GM18907 (cell line): Measurements from ENCODE around the gene DNAL1.

ENCODE experiments used
- ATAC-seq: cut with Tn5 transposase; IDR thresholded peaks from one replicate; pipeline ENCODE4 v1.9.1; 2021; ENCODE audit warnings: mild to moderate bottlenecking, moderate library complexity; ENCODE audit not compliant: unreplicated experiment

Gene DNAL1

DNA sequence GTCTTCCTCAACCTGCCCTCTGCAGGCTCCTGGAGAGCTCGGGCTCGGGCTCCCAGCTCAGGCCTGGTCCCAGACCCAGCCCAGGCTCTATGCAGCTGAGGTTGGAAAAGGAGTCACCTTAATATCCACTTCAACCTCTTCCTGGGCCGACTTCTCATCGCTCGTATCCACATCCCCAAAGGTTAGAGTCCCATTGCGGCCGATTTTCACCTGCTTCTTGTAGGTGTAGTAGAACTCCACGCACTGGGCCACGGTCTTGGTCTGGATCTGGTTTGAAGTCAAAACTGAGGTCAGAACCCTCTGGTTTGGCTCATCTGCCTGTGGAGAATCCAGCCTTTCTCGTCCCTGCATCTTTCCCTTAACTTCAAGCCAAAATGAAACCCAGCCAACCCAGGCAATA is 77.8 kb downstream of the DNAL1 start:
- ATAC-seq, result no peak

DNA sequence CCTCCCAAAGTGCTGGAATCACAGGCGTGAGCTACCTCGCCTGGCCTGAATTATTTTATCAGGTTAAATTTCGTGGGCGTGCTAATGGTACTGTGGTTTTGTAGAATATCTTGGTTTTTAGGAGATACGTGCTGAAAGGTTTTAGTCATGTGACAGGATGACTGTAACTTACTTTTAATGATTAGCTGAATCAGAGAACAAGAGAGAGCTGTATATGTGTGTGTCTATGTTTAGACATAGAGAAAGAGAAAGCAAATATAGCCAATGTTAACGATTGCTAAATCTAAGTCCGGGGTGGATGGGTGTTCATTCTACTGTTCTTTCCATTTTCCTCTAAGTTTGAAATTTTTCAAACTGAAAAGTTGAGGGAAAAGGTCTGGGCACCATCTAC is 78.6 kb downstream of the DNAL1 start:
- ATAC-seq, result peak; percentile 60

DNA sequence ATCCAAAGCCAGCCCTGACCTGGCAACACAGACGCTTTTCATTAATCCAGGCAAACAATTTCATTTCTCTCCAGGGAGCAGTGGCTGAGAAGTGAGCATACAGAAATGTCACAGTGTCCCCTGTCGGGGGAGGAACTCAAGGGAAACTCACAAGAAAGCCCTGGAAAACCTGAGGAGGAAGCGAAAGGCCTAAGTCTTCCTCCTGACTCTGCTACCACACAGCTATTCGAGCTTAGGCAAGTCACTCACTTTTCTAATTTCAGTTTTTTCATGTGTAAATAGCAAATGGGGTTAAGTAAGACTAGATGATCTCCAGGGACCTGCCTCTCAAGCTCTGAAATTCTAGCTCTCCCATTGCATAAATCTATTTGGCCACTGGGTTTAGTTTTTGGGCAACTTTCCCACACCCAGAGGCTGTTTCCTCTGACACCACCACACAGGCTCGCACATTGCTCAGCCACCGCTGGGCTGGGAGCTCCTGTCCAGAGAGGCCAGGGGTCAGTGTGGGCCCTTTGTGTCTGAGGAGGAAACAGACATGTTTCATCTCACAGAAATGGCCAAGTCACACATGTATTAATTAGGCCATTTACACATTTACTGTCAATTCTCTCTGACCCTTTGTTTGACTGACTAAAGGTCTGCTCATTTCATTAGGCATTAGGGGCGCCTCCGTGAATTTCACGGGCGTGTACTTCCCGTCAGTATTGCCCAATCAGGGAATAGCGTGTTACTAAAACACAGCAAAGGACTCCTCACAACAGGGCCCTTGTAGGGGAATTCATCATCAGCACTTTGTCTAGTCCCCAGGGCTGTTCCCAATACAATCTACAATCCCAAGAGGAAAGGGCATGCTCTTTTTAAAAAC is 79.2 kb downstream of the DNAL1 start:
- ATAC-seq, result peak; percentile 29

DNA sequence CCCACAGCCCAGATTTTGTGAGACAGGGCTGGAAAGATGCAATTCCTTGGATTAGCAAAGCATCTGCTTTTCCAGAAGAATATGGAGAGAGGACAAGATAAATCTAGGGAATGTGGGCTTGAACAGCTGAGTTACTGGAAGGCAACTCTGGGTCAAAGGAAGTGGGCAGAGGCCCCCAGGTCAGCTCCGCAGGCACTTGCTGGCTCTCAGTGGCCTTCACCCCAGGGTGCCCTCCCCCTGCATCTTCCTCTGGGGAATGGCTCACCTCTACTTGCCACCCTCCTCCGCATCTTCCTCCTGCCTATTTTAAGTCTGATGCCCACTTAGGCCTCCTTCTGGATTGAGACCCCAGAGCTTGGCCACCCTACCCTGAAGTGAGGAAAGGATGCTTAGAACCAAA is 79.9 kb downstream of the DNAL1 start:
- no peak for ATAC-seq

DNA sequence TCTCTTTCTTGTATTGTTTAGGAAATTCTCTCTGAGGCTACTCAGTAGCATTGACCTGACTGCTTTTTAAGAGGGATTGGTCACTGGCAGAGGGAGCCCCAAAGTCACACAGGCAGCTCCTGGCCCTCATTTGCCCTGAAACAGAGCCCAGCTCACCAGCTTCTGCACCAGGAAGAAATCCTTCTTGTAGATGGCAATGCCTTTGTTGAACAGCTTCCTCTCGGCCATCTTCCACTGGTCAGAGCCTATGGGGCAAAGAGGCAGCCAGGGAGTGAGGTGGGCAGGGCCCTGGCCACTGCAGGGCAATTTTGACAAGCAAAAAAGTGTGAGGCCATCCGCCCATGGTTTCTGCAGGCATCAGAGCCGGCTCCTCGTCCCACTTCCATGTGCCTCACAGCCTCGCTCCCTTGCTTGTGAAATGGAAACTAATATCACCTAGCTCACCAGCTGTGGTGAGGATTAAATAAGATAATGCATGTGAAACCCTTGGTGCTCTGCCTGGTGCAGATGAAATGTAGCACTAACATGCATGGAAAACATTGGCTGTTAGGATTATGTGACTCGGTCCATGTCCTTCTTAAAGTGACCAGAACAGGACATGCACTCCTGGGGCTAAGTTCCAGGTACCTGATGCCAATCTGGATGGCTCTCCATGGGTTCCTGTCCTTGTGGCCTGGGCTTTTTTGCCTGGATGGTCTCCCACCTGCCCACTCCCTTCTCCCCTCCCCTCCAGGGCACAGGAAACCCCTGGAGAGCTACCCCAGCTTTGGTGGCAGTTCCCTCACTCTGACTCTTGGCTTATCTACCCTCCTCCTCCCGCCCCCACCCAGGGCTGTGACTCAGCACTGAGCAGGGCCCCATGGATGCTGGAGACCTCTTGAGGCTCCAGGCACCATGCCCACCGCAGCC is 80.6 kb downstream of the DNAL1 start:
- ATAC-seq, result no peak

DNA sequence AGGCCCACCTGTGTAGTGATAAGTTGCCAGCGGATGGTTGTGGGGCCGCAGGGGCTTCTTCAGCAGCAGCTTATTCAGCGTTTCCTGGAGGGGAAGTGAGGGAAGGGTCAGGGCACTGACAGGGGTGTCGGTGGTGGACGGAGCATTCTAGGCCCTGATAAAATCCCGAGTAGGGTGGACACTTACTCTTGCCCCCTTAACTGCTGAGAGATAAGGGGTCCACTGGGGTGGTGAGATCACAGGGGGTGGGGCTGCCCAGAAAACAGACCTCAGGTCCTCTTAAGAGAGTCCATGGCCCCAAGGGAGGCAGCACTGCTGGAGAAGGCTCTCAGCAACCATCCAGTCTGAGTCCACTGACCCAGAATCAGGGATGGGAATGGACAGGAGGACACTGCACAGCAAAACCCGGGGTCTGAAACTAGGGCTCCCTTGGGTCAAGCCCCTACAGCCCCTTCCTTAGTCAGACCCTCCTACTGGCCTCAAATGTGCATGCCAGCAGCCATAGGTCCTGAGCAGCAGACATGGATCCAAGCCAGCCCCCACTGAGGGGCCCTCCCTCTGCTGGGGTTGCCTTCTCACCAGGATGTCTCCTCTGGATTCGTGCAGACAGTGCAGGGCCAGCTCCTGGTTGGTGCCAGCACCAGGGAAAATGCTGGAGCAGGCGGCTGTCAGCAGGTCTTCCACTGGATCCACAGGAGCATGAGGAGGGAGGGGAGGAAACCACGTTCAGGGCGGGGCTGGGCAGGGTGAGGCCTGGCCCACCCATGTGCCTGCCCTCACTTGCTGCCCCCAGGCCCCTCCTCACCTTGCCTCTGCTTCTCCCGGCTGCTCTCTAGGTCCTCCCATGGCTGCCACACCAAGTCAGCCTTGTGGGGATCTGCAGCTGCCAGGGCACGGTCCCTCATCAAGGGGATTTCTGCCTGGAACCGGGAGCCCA is 81.5 kb downstream of the DNAL1 start:
- no peak for ATAC-seq

DNA sequence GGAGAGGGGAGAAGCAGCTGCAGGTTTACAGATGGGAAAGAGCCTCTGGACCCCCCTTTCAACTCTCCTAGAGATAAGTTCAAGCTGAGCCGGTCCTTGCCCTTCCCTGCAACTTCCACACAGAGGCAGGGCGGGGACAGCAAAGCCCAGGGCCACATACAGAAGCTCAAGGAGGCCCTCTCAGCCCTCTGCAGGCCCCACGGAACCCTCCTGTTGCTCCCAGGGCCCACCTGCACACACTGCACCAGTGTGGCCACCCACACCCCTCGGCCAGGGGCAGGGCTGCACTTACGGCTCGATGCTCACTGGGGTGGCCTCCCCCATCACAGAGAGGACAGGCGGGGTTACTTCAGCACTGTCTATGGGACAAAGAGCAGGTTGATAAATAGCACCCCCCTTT is 82.4 kb downstream of the DNAL1 start:
- no peak for ATAC-seq

DNA sequence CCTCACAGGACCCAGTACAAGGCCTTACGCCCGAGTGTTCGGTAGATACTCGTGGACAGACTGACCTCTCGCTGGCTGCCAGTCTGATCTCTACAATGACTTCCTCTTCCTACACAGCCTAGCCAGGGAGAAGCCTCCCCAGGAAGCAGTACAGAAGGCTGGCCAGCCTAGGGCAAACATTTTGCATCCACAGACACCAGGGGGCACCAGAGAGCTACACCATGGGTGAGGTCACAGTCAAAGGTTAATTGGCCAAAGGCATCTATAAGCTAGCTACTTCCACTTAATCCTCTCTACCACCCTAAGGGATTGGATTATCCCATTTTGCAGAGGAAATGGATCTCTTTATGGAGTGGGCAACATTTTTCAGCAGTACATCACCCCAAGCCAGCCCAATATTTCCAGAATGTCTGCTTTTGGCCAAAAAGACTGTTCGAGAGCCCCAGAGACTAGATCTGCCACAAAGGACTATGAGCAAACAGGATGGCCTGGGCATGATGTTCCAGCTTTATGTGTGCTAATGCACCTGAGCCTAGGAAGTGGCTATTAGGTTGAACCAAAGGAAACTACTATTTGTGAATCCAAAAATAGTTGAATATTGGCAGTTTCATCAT is 84.0 kb downstream of the DNAL1 start:
- ATAC-seq, result peak; percentile 56

DNA sequence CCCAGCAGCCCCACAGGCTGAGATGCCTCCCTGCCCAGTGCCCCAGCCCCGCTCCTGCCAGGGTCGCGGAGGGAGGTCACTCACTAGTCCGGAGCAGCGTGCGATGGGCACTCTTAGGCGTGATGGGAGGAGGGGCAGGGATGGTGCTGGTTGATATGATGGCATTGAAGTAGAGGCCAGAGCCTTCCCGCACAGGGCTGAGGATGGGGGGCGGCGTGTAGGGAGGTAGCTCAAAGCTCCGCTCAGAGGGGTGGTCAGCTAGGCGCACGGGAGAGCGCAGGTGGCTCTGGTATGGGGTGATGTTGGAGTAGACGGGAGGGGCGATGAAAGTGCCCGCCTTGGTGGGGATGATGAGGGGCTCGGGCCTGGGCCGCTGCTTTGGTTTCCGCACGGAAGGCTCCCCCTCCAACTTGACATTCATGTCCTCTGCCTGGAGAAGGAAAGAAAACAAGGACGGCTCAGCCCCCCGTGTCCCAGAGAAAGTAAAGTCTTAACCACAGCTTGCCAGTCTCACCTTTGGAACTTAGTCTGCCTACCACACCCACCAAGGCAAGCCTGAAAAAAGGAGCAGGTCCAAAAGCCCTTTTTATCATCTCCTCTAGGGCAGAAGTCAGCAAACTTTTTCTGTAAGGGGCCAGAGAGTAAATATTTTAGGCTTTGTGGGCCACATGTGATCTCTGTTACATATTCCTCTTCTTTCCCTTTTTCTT is 84.9 kb downstream of the DNAL1 start:
- no peak for ATAC-seq

DNA sequence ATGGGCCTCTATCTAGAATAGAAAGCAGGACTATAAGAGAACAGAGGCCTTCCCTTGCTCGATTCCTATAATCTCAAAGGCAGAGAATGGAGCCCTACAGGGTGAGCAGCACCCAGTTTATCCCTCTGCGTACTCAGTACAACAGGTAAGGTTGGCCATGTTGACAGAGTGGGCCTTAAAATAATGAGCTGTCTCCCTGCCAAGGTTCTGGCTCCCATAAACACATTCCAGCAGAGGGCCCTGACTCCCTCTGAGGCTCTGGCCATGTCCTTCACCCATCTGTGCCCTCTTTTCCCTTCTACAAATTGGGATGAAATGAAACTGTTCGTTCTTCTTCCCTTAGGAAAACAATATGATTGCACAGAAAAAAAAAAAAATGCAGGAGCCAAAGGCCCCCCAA is 86.3 kb downstream of the DNAL1 start:
- ATAC-seq, result no peak

DNA sequence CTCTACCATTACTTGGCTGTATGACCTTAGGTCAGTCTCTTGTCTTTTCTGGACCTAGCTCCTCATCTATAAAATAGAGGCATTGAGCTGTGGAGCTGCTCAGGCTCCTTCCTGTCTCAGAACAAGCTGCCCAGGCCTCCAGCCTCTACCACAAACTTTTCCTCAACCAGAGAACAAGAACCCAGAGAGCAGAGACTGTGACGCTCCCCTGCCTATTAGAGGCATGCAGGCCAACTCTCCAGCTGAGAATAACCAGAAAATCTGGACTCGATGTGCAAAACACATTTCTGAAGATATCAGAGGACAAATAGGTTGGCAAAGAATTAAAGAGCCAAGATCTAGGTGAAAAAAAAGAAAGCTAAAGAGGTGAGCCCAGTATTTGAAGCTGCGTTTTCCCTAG is 87.2 kb downstream of the DNAL1 start:
- no peak for ATAC-seq

DNA sequence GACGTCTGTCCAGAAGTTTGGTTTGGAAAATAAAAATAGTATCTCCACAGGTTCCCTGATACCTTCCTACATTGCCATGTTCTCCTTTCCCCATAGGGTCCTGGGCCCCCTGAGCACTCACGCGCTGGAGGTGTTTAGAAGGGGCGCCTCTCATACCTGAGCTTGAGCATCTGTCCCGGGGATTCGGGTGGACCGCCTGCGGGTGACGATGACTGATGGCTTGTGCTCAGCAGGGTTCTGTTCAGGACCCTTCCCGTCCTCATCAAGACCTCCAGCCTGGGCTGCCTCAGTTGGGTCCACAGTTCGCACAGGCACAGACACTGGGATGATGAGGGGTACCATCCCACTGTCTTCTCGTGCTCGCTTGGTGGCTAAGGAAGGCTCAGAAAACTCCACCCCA is 92.1 kb downstream of the DNAL1 start:
- ATAC-seq, result no peak

DNA sequence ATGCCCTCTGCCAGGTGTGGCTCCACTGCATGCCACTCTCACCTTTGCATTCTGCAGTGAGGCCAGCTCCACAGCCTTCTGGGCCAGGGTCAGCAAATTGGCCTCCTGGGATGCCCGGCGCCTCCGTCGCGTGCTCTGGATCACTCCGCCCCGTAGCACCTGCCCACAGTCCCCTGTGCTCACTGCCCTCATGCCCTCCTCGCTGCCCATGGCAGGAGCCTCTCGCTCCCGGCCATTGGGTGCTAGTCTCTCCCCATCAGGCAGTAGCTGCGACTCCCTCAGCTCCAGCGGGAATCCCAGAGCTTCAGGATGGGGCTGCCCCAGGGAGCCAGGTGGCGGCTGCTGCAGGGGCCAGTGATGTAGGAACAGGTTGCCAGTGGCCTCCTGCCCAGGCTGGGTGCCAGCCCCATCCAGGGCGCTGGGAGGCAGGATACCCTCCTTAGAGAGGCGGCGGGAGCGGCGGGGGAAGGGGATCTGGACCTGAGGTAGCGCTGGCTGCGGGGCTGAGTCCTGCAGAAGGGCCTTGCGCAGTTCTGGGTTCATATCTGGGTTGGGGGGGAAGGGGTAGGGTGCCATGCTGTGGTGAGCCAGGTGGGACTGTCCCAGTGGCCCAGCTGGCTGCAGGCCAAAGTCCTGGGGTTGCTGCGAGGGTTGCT is 93.9 kb downstream of the DNAL1 start:
- no peak for ATAC-seq

DNA sequence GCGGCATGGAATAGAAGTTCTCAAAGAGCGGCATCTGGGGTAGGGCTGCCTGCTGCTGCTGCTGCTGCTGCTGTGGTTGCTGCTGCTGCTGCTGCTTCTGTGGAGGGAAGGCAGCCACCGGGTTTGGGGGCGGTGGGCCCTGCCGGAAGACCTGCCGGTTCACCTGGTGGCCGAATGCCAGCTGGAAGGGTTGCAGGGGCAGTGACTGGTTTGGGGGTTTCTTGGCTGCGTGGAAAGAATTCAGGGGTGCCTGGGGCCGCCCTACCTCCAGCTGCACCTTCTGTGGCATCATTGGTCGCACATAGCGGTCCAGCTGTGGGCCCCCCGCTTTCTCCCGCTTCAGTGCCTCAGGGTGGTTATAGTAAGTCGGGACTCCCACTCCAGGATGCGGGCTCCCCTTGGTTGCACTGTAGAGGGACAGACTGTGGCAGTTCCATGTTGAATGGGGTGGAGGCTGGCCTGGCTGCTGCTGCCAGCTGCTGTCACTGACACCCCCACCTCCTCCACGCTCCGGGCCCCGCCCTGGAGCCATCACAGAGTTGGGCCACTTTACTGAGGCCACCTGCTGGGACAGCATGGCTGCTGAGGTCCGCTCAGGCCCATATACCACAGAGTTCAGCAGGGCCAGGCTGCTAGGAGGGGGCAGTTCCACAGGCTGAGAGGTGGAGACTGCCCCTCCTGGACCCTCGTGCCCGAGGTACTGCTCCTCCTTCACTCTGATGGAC is 94.5 kb downstream of the DNAL1 start:
- ATAC-seq, result no peak

DNA sequence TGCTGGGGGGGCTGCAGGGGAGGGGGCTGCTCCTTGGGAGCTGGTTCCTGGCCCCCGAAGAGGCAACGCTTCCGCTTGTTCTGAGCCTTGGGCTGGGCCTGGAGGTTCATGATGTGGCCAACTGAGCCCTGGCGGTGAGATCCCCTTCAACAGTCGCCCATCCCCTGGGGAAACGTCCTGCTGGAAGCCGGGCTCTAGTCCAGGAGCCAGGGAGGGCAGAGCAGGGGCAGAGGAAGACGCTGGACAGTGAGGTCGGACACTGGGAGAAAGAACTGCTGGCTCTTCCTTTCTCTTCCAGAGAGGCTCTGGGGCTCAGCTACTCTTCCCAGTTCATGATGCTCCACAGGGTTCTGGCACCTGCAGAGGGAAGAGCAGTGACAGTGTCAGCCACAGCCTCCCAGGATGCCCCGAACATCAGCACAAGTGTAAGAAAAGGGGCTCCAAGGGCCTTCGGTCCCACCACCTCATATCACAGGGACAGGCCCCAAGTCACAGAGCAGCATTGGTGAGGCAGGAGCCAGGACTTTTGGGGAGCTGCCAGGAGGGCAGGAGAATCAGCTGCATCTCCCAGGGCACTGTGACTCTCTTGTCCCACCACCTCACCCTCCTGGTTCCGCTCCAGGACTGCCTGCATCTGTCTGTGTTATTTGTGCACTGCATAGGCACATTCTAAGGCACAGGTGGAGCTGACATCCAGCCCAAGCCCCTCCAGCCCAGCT is 95.3 kb downstream of the DNAL1 start:
- no peak for ATAC-seq

DNA sequence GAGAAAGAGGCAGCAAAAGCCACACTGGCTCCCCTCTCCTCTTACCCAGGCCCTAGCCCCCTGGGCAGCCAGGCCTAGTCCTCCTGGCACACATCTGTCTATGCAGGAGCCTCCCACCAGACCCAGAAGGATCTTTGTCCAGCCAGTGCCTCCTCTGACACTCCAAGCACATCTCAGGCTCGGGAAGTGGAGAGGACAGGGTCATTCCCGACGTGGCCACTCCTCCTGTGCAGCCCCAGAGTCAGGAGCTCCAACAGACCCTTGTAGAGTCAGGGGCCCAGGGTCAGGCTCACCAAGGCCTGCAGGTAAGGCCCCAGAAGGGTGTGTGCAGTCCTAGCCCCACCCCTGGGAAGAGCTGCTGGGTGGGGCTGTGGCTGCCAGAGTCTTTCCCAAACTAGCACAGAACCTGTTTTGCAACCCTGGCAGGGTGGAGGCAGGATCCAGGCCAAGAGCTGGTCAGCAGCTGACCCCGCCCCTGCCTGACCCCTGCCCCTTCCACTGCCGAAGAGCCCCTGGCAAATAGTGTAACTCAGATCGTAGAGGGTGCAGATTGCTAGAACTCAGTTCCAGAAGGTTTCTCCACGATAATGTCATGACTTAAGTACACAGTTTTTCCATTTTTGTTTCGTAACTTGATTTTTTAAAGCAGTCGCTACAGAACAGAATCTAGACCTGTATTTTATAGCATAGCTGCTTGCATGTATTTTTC is 96.0 kb downstream of the DNAL1 start:
- no peak for ATAC-seq

DNA sequence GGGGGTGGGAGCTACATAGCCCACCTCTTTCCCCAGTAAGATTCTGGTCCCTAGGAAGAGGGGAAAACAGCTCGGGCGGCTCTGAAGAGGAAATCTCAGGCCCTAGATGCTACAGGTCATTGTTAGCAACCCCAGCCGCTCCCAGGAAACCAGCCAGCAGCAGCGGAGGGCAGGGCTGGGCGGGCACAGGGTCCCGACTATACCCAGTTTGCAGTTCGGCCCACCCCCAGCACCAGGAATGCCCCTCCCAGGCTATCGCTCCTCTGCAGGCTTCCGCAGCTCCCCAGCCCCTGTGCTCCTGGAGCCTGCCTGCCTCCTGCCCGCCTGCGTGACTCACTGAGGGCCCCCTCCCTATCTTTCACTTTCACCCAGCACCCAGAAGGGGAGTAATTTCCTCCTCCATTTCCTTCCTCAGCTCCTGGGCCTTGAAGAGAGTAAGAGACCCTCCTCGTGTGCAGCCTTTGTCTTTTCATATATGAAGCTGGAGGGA is 96.6 kb downstream of the DNAL1 start:
- ATAC-seq, result peak; percentile 42
